HG03442 (cell line): ENCODE results near the gene BCAR1.
"Not testable (repeated sequence)": the region's sequence is repeated elsewhere in the genome, so short reads cannot be mapped to it uniquely, and the experiment has no call there.

Experiments
- ATAC-seq: cut with Tn5 transposase; IDR thresholded peaks from one replicate; pipeline ENCODE4 v1.9.1; 2021; ENCODE audit warnings: mild to moderate bottlenecking, moderate library complexity; ENCODE audit not compliant: unreplicated experiment

The BCAR1 gene

DNA sequence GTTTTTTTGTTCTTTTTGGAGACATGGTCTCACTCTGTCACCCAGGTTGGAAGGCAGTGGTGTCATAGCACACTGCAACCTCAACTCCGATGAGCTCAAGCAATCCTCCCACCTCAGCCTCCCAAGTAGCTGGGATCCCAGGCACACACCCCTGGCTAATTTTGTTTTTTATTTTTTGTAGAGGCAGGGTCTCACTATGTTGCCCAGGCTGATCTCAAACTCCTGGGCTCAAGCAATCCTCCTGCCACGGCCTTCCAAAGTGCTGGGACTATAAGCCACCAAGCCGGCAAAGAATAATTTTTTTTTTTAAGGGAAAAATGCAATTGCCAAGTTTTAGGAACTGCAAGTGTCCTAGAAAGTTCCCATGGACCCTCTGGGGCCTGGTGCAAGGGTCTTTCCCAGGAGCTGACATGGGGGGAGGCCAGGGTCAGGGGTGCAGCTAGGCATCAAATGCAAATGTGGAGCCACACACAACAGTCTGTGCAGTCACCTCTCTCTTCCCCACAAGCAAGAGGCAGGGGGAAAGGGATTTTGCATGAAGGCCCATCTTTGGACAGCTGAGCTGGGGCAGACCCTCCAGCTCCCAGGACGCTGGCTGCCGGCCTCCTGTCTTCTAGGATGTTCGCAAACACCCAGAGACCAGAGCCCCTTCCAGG, 20.1 kb upstream of the BCAR1 start:
- no peak for ATAC-seq

DNA sequence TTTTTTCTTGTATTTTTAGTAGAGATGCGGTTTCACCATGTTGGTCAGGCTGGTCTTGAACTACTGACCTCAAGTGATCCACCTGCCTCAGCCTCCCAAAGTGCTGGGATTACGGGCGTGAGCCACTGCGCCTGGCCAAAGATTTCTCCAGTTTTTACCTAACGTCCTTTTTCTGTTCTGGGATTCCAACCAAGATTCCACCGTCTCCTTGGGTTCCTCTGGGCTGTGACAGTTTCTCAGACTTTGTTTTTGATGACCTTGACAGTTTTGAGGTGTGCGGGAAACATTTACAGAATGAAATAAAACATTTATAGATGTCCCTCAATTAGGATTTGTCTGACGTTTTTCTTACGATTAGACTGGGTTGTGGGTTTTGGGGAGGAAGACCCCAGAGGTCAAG, 17.9 kb upstream of the BCAR1 start:
- not testable (repeated sequence) for ATAC-seq

- ATAC-seq, result no peak
Observed at GRCh38 chr16:75267631-75268264, 16.3 kb upstream of the BCAR1 start.

DNA sequence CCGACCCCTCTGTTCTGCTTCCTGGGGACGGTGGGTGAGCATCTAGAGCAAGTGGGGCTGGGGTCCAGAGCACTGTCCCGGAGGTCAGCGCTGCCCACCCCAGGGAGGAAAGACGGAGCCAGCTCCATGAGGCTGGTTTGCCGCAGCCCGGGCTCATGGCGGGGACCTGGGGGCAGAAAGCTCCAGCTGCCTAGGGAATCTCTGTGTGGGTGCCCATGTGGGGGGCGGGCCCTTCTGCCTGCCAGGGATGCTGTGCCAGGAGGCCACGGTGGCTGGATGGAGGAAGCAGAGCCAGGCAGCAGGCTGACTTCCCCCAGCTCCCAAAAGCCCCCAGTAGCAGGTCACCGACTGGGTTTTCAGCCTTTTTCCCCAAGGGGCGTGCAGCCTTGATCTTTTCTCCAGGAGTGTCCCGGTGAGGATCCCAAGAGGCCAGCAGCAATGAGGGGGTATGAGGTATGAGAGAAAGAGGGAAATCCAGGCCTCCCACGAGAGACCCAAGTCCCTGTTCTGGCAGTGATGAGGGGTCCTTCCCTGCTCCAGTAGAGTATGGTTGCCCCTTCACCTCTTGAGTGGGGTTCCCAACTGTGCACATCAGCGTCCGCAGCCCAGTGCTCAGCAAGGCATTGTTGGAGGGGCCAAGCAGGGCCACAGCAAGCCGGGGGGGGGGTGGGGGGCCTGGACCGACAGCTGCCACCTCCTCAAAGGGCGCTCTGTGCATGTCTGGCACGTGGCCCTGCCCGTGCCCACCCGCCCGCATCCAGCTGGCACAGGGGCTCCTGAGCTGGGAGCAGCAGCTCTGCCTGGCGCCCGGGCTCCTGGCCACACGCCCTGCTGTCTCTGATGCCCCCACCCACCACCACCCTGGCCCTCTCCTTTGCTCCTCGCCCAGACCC, 15.6 kb upstream of the BCAR1 start:
- no peak for ATAC-seq

- ATAC-seq, result peak; percentile 65
Observed at GRCh38 chr16:75265911-75266701, 14.7 kb upstream of the BCAR1 start.

DNA sequence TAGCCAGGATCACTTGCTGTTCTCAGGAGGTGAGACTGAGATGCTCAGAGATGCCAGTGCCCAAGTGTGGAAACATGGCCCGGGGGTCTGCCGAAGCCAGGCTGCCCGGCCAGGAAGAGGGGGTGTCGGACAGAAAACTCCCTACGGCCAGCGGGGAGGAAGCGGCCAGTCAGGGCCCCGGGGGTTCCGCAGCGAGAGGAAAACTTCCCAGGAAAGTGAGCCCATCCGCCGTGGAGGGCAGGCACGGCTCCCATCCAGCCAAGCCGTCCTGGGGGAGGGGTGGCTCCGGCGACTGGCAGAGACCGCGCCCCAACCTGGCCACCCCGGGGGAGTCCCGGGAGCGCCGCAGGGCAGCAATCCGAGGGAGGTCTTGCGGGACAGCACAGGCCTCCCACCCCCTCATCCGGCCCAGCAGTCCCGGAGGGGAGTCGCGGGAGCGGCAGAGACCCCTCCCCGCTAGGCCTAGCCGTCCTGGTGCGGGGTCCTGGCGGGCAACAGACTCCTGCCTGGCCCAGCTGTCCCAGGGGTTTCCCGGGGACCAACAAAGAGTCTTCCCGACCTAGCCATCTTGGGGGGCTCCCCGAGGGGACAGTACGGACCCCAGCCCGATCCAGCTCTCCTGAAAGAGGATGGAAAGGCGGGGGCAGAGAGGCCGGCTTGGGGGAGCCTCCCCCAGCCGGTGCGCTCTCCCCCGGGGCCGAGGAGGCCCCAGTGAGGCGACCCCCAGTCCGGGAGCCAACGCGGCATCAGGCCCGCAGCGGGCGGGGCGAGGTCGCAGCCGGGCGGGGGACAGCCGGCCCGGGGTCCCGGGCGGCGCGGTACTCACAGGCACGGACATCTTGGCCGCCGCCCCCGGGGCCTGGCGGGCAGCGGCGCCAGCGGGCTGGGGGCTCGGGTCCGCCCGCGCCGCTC, 13.8 kb upstream of the BCAR1 start:
- ATAC-seq, result peak; percentile 25

GRCh38 chr16:75264457-75264998, 13.1 kb upstream of the BCAR1 start:
- ATAC-seq, result no peak

DNA sequence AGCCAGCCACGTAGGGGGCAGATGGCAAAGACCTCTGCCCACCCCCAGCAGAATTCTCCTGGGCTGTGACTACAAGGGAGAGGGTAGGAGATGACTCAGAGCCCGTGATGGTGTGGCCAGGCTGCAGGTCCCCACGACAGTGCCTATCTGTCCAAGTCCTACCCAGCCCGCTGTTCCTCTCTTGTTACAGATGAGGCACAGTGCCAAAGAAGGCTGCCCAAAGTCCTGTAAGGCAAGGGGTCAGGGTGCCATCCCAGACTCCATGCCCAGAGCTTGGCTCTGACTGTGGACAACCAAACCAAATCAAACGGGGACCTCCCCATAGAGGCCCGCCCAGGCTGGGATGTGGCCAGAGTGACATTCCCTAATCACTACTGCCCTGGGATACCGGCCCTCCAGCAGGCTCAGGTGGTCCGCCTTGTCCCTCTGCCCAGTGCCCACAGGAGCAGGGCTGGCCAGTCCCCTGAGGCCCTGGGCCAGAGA, 12.6 kb upstream of the BCAR1 start:
- no peak for ATAC-seq

- no peak for ATAC-seq
Observed at GRCh38 chr16:75263291-75263962, 12.0 kb upstream of the BCAR1 start.

GRCh38 chr16:75262800-75263127, 11.3 kb upstream of the BCAR1 start:
- no peak for ATAC-seq

- ATAC-seq, result no peak
Observed at GRCh38 chr16:75262104-75262799, 10.8 kb upstream of the BCAR1 start.

DNA sequence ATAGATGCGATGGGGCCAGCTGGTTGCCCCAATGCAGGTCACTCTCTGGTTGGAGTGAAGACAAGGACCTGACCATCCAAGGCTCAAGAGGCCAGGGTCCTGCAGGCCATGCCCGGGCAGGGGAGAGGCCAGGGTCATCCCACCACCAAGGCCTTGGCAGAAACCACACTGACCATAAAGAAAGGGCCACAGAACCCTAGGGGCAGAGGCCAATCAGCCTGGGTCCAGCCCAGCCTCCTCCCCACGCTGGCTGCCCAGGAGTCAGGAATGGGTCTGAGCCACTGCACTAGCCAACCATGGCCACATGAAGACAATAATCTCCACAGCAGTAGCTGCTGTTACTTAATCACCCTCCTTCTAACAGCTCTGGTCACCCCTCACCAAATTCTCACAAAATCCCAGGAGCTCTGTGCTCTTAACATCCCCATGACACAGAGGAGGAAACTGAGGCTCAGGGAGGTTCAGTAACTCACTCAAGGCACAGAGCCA, 10.2 kb upstream of the BCAR1 start:
- no peak for ATAC-seq

DNA sequence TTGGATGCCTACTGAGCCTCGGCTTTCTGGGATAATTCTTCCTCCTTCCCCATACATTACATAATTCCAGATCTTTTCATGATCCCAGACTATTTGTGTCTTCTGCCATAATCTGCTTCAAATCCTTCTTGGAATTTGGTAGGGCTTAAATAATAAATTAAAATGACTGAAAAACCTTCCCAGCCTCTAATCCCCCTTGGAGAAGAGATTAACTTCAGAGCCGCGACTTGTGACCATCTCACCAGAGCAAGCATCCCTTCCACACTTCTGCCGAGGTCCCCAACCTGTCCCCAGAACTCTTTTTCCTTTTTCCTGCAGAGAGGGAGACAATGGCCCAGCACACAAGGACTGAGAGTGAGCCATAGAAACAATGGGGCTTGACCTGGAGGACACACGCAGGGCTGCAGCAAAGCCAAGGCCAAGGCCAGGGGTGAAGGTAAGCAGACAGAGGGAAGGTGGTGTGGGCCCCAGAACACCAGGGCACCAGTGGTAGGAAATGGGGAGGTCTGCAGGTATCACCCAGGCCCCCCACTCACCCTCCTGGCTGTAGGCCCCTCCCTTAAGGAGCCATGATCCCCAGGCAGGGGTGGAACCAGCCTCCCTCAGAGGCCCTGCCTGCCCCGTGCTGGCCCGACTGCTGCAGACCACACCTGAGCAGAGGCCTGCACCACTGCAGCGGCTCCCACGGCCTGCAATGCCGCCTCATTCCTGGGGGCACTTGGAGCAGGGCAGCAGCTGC, 9.6 kb upstream of the BCAR1 start:
- ATAC-seq, result no peak

DNA sequence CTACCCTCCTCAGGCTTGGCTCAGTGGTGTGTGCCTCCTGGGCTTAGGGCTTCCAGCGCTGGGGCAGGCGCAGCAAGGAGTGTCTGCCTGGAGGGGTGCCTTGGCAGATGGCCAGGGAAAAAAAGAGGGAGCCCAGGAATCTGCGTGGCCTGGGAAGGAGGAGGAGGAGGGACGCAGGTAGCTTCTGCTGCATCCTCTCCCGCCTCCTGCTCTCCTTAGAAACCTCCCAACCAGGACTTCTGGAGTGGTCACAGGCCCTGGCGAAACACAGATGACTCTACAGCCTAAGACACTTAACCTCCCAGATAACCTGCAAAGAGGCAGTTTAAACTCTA, 7.3 kb upstream of the BCAR1 start:
- no peak for ATAC-seq

DNA sequence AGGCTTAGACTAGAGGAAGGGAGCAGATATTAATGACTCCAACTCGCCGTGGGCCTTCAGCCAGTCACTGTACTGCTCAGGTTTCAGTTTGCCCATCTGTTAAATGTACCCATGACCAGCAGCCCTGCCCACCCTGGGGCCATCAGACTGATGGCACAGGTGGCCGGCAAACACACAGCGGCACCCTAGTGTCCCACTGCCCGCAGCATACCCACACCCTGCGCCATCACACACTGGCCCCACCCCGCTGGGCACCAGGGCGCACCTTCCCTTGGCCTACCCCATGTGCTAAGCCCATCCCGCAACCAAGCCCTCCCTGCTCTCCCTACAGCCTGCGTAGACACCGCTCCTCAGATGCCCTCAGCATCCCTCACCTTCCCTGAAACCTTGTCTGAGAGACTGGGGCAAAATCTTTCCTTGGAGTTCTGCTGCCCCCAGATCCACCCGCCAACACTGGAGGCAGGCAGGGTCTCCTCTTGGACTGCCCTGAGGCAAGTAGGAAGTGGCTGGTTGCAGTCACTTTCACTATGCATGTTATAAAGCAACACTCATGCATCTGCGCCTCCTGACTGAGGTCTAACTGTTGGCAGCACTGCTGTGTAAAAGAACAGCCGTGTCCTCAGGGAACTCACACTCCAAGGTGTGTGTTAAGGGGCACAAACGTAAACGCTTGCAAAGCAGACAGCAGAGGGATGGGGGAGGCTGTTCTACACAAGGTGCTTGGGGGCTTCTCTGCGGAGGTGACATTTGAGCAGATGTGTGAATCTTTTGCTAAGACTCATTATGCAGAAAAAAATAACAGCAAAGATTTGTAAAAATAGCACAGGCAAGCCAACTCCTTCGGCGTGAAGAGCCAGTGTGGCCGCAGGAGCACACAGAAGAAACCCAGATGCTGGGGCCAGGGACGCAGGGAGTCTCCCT, 6.7 kb upstream of the BCAR1 start:
- ATAC-seq, result no peak

- ATAC-seq, result no peak
Observed at GRCh38 chr16:75256696-75257343, 5.4 kb upstream of the BCAR1 start.
